Stimulated activated naive CD4-positive, alpha-beta T cell (primary cell): ENCODE measurements around the gene PRKCB.
A peak's percentile ranks its signal among the peaks of the same experiment; 100 is the strongest.

Experiments
- DNase-seq, 6 experiments: peaks; one replicate each; lab custom pipeline; 2025; lab: John Stamatoyannopoulos, UW

Gene PRKCB

DNA sequence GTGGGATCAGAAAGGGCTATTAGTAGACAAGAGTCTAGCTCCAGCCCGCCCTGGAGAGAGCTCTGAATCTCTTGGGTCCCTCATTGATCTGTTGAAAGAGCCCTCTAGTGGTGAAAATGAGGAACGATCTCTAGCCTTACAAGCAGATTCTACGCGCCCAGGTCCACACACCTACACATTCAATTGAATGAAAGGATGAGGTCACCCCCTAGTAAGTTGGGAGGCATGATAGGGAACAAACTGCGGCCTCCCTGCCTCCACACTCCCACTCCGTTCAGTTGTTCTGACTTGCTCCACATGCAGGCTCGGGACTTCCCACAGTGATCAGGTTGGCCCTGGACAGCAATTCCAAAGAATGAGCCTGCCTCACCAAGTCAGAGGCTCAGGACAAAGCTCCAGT, 417.4 kb downstream of the PRKCB start:
- peak in 4 of 6 experiments; percentile 2 to 45 (median 28) for DNase-seq

DNA sequence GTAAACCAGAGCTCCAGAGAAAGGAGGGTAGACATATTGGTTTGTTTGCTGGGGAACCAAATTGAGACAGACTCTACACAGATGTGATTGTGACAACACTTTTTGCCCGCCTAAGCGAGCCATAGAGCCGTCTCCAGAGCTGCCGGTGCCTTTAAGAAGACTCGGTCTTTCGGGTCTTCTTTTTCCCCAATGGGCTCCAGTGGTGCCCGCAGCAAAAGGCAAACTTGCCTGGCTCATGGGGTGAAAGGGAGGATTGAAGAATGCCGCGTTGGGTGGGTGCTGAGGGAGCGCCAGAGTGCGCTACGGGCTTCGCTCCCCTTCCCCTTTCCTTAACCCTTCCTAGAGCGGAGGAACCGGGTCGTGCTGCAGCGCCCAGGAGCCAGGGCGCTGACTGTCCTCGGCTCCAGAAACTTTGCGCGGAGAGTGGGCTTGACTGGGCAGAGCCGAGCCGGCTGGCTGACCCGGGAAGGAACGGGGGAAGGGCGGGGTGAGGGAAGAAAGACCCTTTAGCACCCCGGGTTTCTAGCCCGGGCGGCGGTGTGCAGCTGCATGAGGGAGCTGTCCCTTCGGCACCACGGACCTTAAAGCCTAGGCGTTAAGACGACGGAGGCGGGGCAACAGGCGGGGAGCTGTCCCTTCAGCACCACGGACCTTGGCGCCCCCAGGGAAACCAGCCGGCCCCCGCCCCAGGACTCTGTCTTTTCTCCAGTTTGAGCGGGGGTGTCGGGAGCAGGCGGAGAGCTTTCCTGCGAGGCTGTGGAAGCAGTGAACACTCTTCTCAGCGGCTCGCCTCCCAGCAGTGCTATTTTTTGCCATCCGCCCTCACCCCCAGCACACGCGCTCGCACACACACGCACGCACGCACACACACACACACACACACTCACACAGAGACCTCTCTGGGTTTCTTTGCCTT, 419.9 kb downstream of the PRKCB start, which contains the start of gene CACNG3:
CACNG3 (plus strand) TSS at position 880 of the 916 bp plus-strand sequence. CDS start 420 bp downstream, outside the sequence.
- peak in 4 of 6 experiments; percentile 1 to 32 (median 21) for DNase-seq

DNA sequence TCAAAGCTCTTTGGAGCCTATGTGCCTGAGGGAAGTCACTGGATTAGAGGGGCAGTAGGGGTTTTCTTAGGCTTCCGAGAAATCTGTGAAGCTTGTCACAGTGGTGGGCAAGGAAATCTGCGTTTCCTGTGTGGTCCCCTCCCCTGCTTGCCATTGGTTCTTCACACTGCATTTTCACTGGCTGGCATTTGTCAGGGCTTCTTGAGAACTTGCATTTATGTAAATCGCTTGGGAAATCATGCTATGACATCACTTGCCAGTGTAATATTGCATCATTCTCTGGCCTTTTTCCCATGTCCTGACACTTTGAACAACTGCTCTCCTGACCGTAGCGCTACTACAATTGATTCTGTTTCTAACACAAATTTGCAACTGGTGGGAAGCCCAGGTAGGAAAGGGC, 422.2 kb downstream of the PRKCB start:
- DNase-seq: no peak

DNA sequence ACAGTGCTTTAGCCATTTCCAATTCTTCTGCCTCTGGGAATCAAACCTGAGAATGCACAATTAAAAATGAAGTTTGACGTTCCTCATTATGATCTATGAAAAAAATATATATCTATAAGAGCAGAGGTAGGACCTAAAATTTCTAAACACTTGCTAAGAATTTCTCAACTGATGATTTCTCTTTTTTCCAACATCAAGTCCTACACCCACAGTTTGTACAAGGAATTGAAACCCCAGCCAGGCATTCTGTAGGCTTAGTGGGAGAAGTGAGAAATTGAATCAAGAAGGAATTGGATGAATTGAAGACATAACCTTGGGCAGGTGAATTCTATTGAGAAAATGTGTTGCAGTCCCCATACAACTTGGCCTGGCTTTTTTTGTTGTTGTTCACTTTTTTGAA, 423.0 kb downstream of the PRKCB start:
- DNase-seq: no peak

DNA sequence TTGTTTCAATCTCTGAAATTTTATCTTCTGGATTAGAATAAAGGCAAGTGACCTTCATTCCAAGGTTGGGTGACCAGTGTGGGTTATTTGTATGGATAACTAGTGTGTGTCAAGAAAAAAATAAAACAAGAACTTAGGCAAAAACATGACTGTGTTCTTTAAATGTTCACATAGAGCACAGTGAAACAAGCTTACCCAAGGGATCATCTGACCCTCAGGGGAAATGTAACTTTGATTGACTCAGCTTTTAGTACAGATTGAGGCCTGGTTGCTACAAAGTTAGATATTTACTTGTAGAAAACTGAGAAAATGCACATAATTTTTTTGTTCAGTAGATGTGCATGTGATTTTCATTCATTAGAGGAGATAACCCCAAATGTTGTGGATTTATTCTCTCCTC, 427.0 kb downstream of the PRKCB start:
- DNase-seq: no peak
